GM21717 (cell line): Measurements from ENCODE around the gene RTEL1.

Experiments used
- ATAC-seq: cut with Tn5 transposase; IDR thresholded peaks from one replicate; pipeline ENCODE4 v1.9.1; 2021; ENCODE audit warnings: mild to moderate bottlenecking, moderate library complexity; ENCODE audit not compliant: unreplicated experiment

Gene RTEL1

DNA sequence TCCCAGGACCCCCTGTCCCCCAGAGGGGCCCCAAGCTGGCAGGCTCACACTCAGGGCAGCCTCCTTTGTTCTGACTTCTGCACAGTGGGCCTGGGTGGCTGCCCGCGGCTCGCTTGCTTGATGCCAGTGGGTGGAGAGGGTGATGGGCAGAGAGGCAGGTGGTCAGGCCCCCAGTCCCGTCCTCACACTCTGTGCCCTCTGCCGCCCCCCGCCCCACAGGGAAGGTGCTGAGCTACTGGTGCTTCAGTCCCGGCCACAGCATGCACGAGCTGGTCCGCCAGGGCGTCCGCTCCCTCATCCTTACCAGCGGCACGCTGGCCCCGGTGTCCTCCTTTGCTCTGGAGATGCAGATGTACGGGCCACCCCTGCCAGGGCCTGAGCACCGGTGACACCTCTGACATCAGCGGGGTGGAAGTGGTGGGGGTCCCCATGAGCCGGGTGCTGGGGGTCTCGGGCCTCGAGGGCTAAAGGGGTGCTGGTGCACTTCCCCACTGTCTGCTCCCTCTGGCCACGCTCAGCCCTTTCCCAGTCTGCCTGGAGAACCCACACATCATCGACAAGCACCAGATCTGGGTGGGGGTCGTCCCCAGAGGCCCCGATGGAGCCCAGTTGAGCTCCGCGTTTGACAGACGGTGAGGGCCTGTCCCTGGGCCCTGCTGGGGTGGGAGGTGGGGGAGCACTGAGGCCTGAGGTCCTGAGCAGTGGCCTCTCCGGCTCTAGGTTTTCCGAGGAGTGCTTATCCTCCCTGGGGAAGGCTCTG is 29.5 kb downstream of the RTEL1 start:
- ATAC-seq: no peak

DNA sequence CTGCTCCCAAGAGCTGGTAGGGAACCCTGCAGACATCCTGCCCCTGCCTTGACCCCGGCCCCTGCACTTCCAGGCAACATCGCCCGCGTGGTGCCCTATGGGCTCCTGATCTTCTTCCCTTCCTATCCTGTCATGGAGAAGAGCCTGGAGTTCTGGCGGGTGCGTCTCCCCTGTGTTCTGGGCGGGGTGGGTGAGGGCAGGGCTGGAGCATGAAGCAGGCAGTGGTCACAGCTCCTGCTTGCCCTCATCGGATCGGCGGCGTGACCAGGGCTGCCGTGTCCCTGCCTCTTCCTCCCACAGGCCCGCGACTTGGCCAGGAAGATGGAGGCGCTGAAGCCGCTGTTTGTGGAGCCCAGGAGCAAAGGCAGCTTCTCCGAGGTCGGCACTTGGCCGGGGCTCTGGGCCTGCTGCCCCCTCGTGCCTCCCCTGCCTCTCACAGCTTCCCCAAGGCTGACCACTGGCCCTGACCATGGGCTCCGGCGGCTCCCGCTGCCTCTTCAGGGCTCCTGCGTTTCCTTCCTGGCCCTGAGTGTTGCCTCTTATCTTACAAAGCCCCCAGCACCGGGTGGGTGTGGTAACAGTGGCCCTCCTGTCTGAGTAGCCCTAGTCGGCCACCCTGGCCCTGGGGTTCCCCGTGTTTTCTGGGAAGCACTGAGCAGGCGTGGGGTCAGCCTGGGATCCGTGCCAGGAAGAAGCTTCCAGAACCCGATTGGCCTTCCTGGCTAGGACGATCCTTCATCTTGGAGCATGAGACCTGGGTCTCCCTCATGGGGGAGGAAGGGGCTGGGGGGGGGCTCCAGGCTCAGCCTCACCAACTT is 30.3 kb downstream of the RTEL1 start:
- no peak for ATAC-seq

DNA sequence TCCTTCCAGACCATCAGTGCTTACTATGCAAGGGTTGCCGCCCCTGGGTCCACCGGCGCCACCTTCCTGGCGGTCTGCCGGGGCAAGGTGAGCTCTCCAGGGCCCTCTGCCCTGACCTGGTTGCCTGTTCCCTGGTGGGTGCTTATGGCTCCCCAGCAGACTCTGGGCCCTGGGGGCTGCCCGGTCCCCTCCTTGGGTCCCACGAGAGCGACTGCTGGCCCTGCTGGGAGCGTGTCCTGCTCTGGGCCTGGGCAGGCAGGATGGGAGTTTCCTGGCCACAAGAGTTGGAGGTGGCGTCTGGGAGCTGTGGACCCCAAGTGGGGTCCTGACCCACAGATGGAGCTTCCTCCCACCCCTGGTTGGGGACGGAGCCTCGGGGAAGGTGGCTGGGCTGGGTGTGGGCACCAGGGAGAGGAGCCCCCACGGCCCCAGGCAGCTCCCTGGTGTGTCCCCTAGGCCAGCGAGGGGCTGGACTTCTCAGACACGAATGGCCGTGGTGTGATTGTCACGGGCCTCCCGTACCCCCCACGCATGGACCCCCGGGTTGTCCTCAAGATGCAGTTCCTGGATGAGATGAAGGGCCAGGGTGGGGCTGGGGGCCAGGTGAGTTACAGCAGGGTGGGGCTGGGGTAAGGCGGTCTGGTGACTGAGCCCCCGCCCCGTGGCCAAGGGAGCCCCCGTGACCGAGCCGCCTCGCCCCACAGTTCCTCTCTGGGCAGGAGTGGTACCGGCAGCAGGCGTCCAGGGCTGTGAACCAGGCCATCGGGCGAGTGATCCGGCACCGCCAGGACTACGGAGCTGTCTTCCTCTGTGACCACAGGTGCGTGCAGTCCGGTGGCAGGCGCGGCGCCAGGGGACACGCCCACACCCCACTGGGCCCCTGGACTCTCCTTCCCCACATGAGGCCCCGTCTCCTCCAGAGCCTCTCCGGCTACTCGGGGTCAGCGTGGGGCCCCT is 31.2 kb downstream of the RTEL1 start:
- no peak for ATAC-seq

DNA sequence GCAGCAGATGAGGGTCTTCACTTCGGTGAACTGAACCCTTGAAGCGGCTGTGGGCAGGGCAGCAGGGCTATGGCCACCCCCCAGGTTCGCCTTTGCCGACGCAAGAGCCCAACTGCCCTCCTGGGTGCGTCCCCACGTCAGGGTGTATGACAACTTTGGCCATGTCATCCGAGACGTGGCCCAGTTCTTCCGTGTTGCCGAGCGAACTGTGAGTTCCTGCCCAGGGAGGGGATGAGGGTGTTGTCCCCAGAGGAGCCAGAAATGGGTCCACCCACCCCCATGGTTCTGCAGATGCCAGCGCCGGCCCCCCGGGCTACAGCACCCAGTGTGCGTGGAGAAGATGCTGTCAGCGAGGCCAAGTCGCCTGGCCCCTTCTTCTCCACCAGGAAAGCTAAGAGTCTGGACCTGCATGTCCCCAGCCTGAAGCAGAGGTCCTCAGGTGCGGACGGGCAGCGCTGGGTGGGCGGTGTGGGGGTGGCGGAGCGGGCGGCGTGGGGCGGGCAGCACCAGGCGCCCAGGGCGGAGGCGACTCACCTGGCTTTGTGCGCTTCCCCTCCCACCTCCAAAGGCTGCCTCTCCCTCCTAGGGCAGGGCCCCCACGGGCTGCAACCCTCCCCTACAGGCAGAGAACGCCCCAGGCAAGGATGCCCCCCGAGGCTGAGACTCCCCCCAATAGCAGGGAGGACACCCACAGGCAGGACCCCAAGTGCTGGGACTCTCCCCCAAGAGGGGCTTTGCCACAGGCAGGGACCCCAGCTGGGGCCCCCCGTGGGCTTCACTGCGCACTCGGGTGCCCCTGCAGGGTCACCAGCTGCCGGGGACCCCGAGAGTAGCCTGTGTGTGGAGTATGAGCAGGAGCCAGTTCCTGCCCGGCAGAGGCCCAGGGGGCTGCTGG is 32.1 kb downstream of the RTEL1 start:
- ATAC-seq: no peak

DNA sequence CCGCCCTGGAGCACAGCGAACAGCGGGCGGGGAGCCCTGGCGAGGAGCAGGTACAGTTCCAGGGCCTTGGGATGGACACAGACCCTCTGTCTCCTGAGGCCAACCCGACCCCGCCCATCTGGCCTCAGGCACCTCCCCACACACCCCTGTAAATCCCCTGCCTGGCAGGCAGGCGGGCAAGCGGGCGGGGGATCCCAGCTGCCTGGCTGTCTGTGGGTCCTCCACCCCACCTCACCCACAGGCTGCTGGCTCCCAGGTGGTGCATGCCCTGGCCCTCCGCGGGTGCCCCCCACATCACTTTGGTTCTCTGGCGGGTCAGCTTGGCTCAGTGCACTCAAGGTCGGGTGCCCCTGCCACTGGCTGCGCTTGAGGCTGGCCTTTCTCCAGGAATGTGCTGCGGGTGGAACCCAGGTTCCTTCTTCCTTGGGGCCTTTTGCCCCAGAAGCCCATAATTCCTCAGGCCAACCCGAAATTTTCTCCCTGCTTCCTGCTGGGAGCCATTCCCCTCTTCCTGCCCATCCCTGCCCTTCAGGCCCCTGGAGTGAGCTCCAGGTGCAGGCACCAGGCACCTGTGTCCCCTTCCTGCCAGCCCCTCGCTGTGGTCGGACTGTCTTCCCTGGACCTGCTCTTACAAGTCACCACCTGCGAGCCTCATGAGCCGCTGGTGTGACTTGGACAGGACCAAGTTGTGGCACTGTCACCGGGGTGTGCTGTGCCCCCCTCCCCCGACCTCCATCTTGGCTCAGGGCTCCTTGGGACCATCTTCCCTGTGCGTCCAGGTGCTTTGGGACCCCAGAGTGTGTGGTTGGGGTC is 33.0 kb downstream of the RTEL1 start:
- no peak for ATAC-seq

DNA sequence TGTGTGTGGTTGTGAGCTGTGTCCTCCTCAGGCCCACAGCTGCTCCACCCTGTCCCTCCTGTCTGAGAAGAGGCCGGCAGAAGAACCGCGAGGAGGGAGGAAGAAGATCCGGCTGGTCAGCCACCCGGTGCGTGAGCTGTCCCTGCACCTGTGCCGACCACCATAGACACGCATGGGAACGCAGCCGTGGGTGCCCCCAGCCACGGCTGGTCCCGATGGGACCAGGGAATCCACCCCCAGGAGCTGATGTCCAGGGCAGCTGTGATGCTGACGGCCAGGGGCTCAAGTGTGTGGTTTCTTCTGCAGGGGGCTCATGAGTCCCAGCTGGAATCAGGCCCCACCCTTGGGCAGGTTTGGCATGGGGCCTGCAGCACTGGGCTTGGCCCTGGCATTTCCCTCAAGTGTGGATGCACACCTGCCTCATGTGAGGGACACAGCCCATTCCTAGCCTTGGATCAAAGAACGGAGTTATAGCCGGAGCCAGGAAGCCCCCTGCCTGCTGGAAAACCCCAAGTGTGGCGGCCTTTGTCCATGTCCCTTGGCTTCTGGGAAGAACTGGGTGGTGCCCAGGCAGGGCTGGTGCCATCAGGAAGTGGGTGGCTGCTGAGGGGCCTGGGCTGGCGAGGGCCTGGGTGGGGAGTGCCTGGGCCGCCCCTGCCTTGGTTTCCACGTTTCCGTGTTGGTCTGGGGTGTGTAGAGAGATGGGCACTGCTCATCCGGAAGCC is 33.8 kb downstream of the RTEL1 start:
- ATAC-seq: no peak

DNA sequence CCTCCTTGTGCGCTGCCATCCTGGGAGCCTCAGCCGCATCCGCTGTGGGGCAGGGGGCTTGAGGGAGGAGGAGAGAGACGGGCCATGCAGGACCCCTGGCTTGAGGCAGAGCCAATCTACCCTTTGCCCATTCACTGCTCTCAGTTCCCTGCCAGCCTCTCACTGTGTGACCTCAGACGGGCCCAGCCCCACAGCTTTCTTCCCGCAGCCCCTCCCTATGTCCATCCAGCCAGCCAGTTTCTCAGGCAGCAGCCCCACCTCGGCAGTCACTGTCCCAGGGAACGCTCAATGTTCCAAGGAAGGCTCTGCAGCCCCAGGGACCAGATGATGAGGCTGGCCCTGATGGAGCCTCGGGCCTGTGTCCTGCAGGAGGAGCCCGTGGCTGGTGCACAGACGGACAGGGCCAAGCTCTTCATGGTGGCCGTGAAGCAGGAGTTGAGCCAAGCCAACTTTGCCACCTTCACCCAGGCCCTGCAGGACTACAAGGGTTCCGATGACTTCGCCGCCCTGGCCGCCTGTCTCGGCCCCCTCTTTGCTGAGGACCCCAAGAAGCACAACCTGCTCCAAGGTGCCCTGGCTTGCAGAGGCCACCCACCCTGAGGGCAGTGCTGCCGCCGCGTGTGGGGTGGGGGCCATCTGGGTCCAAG is 34.4 kb downstream of the RTEL1 start:
- no peak for ATAC-seq

DNA sequence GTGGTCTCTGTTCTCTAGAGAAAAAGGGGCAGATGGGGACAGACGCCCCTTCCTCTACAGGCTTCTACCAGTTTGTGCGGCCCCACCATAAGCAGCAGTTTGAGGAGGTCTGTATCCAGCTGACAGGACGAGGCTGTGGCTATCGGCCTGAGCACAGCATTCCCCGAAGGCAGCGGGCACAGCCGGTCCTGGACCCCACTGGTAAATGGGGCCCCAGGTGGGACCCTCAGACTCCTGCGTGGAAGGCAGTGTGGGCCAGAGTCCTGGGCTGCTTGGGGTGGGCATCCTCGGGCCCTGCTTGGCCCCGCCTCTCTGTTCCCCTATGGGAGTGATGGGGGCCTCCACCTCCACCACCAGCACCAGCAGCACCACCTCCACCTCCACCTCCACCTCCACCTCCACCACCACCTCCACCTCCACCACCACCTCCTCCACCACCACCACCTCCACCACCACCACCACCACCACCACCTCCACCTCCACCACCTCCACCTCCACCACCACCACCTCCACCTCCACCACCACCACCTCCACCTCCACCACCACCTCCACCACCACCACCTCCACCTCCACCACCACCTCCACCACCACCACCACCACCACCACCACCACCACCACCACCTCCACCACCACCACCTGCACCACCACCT is 35.1 kb downstream of the RTEL1 start:
- no peak for ATAC-seq

DNA sequence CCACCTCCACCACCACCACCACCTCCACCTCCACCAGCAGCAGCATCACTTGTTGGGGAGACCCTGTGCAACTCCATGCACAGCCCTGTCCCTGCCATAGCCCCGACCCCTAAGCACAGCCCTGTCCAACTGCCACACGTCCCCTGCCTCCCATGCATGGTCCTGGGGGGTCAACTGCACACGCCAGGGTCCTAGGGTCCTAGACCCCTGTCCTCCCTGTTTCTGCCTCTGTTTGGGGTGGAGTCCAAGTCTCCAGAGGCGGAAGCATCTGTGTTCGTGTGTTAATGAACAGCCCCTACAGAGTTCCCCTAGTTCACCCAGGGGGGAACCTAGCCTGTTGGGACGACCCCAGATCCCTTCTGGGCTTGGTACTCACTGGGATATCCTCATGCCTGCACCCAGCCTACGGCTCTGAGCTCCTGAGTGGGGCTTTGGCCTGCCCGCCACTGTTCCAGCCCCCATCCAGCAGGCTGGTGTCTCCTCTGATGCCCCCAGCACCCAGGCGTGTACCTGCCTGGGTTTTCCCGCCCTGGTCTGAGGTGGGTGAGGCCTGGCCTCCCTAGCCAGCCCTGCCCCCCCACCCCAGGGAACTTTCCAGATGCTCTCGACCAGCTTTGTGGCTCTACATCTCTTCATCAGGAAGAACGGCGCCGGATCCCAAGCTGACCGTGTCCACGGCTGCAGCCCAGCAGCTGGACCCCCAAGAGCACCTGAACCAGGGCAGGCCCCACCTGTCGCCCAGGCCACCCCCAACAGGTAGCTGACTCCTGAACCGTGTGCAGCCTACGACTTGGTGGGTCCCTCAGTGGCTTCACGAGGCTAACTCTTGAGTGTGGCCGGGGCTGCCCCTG is 35.8 kb downstream of the RTEL1 start:
- ATAC-seq: no peak

DNA sequence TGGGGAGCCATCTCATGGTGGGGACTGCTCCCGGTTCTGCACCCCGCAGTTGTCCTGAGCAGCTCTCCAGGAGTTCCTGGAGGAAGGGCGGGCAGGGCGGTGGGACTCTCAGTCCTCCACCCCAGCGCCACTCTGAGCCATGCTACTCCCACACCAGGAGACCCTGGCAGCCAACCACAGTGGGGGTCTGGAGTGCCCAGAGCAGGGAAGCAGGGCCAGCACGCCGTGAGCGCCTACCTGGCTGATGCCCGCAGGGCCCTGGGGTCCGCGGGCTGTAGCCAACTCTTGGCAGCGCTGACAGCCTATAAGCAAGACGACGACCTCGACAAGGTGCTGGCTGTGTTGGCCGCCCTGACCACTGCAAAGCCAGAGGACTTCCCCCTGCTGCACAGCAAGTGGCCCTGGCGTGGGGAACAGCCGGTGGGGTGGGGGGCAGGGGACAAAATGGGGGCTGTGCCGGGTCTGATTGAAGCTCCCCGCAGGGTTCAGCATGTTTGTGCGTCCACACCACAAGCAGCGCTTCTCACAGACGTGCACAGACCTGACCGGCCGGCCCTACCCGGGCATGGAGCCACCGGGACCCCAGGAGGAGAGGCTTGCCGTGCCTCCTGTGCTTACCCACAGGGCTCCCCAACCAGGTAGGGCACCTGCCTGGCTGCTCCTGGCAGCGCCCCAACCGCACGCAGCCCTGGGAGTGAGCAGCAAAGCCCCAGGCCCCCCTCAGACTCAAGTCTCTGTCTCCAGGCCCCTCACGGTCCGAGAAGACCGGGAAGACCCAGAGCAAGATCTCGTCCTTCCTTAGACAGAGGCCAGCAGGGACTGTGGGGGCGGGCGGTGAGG is 36.7 kb downstream of the RTEL1 start:
- no peak for ATAC-seq

DNA sequence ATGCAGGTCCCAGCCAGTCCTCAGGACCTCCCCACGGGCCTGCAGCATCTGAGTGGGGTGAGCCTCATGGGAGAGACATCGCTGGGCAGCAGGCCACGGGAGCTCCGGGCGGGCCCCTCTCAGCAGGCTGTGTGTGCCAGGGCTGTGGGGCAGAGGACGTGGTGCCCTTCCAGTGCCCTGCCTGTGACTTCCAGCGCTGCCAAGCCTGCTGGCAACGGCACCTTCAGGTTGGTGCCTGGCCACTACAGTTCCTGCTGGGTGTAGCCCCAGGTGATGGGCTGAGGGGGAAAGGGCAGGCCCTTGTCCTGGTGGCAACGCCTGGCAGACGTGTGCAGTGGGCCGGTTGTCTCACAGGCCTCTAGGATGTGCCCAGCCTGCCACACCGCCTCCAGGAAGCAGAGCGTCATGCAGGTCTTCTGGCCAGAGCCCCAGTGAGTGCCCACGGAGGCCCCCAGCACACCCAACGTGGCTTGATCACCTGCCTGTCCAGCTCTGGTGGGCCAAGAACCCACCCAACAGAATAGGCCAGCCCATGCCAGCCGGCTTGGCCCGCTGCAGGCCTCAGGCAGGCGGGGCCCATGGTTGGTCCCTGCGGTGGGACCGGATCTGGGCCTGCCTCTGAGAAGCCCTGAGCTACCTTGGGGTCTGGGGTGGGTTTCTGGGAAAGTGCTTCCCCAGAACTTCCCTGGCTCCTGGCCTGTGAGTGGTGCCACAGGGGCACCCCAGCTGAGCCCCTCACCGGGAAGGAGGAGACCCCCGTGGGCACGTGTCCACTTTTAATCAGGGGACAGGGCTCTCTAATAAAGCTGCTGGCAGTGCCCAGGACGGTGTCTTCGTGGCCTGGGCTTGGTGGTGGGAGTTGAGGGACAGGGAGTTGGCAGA is 37.6 kb downstream of the RTEL1 start:
- ATAC-seq: no peak

DNA sequence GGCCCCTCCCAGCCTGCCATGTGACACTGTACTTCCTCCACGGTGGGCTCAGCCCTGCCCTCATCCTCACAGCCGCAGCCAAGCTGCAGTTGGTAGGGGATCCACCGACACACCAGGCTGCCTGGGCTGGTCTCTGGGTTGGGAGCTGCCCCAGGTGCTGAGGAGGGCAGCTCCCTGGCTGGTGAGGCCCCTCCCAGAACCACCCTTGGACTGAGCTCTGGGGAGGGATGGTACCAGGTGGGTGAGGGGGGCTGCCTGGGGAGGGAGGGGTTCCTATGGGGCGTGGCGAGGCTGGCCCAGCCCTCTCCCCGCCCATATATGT is 38.2 kb downstream of the RTEL1 start:
- ATAC-seq: no peak

DNA sequence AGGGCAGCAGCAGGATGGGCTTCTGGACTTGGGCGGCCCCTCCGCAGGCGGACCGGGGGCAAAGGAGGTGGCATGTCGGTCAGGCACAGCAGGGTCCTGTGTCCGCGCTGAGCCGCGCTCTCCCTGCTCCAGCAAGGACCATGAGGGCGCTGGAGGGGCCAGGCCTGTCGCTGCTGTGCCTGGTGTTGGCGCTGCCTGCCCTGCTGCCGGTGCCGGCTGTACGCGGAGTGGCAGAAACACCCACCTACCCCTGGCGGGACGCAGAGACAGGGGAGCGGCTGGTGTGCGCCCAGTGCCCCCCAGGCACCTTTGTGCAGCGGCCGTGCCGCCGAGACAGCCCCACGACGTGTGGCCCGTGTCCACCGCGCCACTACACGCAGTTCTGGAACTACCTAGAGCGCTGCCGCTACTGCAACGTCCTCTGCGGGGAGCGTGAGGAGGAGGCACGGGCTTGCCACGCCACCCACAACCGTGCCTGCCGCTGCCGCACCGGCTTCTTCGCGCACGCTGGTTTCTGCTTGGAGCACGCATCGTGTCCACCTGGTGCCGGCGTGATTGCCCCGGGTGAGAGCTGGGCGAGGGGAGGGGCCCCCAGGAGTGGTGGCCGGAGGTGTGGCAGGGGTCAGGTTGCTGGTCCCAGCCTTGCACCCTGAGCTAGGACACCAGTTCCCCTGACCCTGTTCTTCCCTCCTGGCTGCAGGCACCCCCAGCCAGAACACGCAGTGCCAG is 38.7 kb downstream of the RTEL1 start, which contains the start of gene TNFRSF6B:
TSS of gene TNFRSF6B (plus strand) at position 25 of the 729 bp plus-strand sequence. CDS start at position 141, 116 bp downstream.
- no peak for ATAC-seq

DNA sequence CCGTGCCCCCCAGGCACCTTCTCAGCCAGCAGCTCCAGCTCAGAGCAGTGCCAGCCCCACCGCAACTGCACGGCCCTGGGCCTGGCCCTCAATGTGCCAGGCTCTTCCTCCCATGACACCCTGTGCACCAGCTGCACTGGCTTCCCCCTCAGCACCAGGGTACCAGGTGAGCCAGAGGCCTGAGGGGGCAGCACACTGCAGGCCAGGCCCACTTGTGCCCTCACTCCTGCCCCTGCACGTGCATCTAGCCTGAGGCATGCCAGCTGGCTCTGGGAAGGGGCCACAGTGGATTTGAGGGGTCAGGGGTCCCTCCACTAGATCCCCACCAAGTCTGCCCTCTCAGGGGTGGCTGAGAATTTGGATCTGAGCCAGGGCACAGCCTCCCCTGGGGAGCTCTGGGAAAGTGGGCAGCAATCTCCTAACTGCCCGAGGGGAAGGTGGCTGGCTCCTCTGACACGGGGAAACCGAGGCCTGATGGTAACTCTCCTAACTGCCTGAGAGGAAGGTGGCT is 39.3 kb downstream of the RTEL1 start:
- ATAC-seq: no peak
